Trophoblast cell (in vitro differentiated cells and primary cell): ENCODE measurements around the gene ASB2.

ENCODE experiments used
- DNase-seq, 2 donors: peaks; one replicate each; pipeline ENCODE4 v3.0.0-alpha.2; 2016
- H2AFZ ChIP-seq: 2 replicates; pipeline ENCODE4 v1.6.1; 2013; ENCODE audit warnings: low read length, moderate library complexity, mild to moderate bottlenecking; ENCODE audit not compliant: insufficient read depth, poor library complexity
- H2AK5ac ChIP-seq: 2 replicates; pipeline ENCODE4 v1.6.1; 2013; ENCODE audit warnings: mild to moderate bottlenecking, low read length
- H2BK120ac ChIP-seq: 2 replicates; pipeline ENCODE4 v1.6.1; 2013; ENCODE audit warnings: low read length, mild to moderate bottlenecking, moderate library complexity; ENCODE audit not compliant: insufficient read depth, poor library complexity
- H2BK12ac ChIP-seq: 2 replicates; pipeline ENCODE4 v1.6.1; 2013; ENCODE audit warnings: mild to moderate bottlenecking, low read length, moderate library complexity
- H2BK5ac ChIP-seq: 2 replicates; pipeline ENCODE4 v1.6.1; 2013; ENCODE audit warnings: low read length, low read depth, moderate library complexity, mild to moderate bottlenecking; ENCODE audit not compliant: poor library complexity
- H3K14ac ChIP-seq: 2 replicates; pipeline ENCODE4 v1.6.1; 2013; ENCODE audit warnings: mild to moderate bottlenecking, low read length
- H3K18ac ChIP-seq: 2 replicates; pipeline ENCODE4 v1.6.1; 2013; ENCODE audit warnings: mild to moderate bottlenecking, low read length
- H3K23ac ChIP-seq: 2 replicates; pipeline ENCODE4 v1.6.1; 2013; ENCODE audit warnings: low read length
- H3K27ac ChIP-seq: 2 replicates; pipeline ENCODE4 v1.5.1; 2013; ENCODE audit warnings: low read depth, mild to moderate bottlenecking, inconsistent platforms, low read length, moderate library complexity
- H3K27me3 ChIP-seq: 2 replicates; pipeline ENCODE4 v1.6.1; 2013; ENCODE audit warnings: inconsistent platforms, mild to moderate bottlenecking, low read length, moderate library complexity; ENCODE audit not compliant: insufficient read depth
- H3K36me3 ChIP-seq, 2 experiments: 1 replicate in 1 of 2; 2 replicates in 1 of 2; pipeline ENCODE4 v1.6.1; 2013; ENCODE audit warnings: low read length in 2 of 2, mild to moderate bottlenecking in 2 of 2, moderate library complexity in 1 of 2; ENCODE audit not compliant: insufficient read depth in 2 of 2, control insufficient read depth in 1 of 2
- H3K4ac ChIP-seq: 2 replicates; pipeline ENCODE4 v1.6.1; 2013; ENCODE audit warnings: low read depth, mild to moderate bottlenecking, low read length, moderate library complexity
- H3K4me1 ChIP-seq, 2 experiments: 1 replicate in 1 of 2; 2 replicates in 1 of 2; pipeline ENCODE4 v1.6.1; 2013; ENCODE audit warnings: low read length in 2 of 2, mild to moderate bottlenecking in 2 of 2, moderate library complexity in 1 of 2; ENCODE audit not compliant: insufficient read depth in 2 of 2, control insufficient read depth in 1 of 2
- H3K4me2 ChIP-seq: 2 replicates; pipeline ENCODE4 v1.6.1; 2013; ENCODE audit warnings: inconsistent platforms, mild to moderate bottlenecking, low read length, moderate library complexity
- H3K4me3 ChIP-seq: 2 replicates; pipeline ENCODE4 v1.5.1; 2013; ENCODE audit warnings: mild to moderate bottlenecking, low read depth, low read length, inconsistent platforms
- H3K79me1 ChIP-seq: one replicate; pipeline ENCODE4 v1.6.1; 2013; ENCODE audit warnings: low read length
- H3K79me2 ChIP-seq: 2 replicates; pipeline ENCODE4 v1.6.1; 2013; ENCODE audit warnings: low read length, mild to moderate bottlenecking; ENCODE audit not compliant: control insufficient read depth, insufficient read depth, poor library complexity
- H3K9ac ChIP-seq: 2 replicates; pipeline ENCODE4 v1.6.1; 2013; ENCODE audit warnings: mild to moderate bottlenecking, low read length
- H3K9me3 ChIP-seq: 2 replicates; pipeline ENCODE4 v1.6.1; 2013; ENCODE audit warnings: low read depth, mild to moderate bottlenecking, control low read depth, inconsistent platforms, low read length; ENCODE audit not compliant: insufficient read depth
- H4K12ac ChIP-seq: 2 replicates; pipeline ENCODE4 v1.6.1; 2013; ENCODE audit warnings: low read depth, mild to moderate bottlenecking, low read length, moderate library complexity
- H4K8ac ChIP-seq: 2 replicates; pipeline ENCODE4 v1.6.1; 2013; ENCODE audit warnings: low read depth, mild to moderate bottlenecking, low read length, moderate library complexity
- H4K91ac ChIP-seq: one replicate; pipeline ENCODE4 v1.6.1; 2013; ENCODE audit warnings: low read depth, mild to moderate bottlenecking, low read length, moderate library complexity
- WGBS: extraction: QIAGEN DNeasy Blood & Tissue Kit; methylation state at CpG from one replicate; pipeline ENCODE4 v1.1.7; 2013; ENCODE audit warnings: missing lambda C conversion rate; ENCODE audit not compliant: insufficient read length, insufficient coverage; ENCODE audit errors: extremely low coverage; 5-methylcytosine and 5-hydroxymethylcytosine counted together

The ASB2 gene

GRCh38 chr14:93930989-93931307 is 45.4 kb downstream of the ASB2 start:
- WGBS, result no CpG with 5 or more reads among the region's 4 CpGs
- H3K36me3 ChIP-seq, result no peaks in the 10 kb centered on the region
- H2AK5ac ChIP-seq, result no peak overlapping the region
- H3K27ac ChIP-seq, result no peak overlapping the region
- no peak overlapping the region for H3K4me3 ChIP-seq
- H3K9ac ChIP-seq, result no peak overlapping the region
- peak in 1 of 2 donors; percentile 14 for DNase-seq
- no peak overlapping the region for H4K8ac ChIP-seq
- H2BK5ac ChIP-seq, result no peak overlapping the region
- no peaks in the 10 kb centered on the region for H3K4me1 ChIP-seq
- H4K91ac ChIP-seq, result no peak overlapping the region
- no peaks in the 10 kb centered on the region for H3K79me1 ChIP-seq
- H3K14ac ChIP-seq, result no peak overlapping the region
- no peaks in the 10 kb centered on the region for H3K9me3 ChIP-seq
- no peaks in the 10 kb centered on the region for H3K79me2 ChIP-seq
- H3K4ac ChIP-seq, result no peak overlapping the region
- no peak overlapping the region for H2AFZ ChIP-seq
- no peak overlapping the region for H3K23ac ChIP-seq
- no peak overlapping the region for H2BK12ac ChIP-seq
- H3K18ac ChIP-seq, result no peak overlapping the region
- H3K4me2 ChIP-seq, result no peak overlapping the region
- no peaks in the 10 kb centered on the region for H3K27me3 ChIP-seq
- H2BK120ac ChIP-seq, result no peak overlapping the region
- no peak overlapping the region for H4K12ac ChIP-seq

- H3K18ac ChIP-seq, result no peak overlapping the region
- no peak overlapping the region for H2AK5ac ChIP-seq
- H3K27ac ChIP-seq, result no peak overlapping the region
- H3K9ac ChIP-seq, result no peak overlapping the region
- no peaks in the 10 kb centered on the region for H3K4me1 ChIP-seq
- no peak overlapping the region for H2BK5ac ChIP-seq
- H3K14ac ChIP-seq, result no peak overlapping the region
- WGBS, result no CpG with 5 or more reads among the region's 8 CpGs
- no peak overlapping the region for H2BK120ac ChIP-seq
- H2BK12ac ChIP-seq, result no peak overlapping the region
- no peaks in the 10 kb centered on the region for H3K79me1 ChIP-seq
- no peak for DNase-seq
- no peak overlapping the region for H3K23ac ChIP-seq
- H2AFZ ChIP-seq, result no peak overlapping the region
- H3K4me3 ChIP-seq, result no peak overlapping the region
- H3K4me2 ChIP-seq, result no peak overlapping the region
- no peak overlapping the region for H4K12ac ChIP-seq
- H4K8ac ChIP-seq, result no peak overlapping the region
- no peaks in the 10 kb centered on the region for H3K27me3 ChIP-seq
- no peak overlapping the region for H3K4ac ChIP-seq
- no peaks in the 10 kb centered on the region for H3K36me3 ChIP-seq
- peaks cover 1% of the 10 kb centered on the region for H3K9me3 ChIP-seq
- no peak overlapping the region for H4K91ac ChIP-seq
- H3K79me2 ChIP-seq, result no peaks in the 10 kb centered on the region
These were observed 45.9 kb downstream of the ASB2 start for GRCh38 chr14:93930296-93930988.

GRCh38 chr14:93929657-93930056 is 46.7 kb downstream of the ASB2 start:
- Histone ChIP-seq H4K8ac (no peak overlapping the region), H3K4me2 (no peak overlapping the region), H3K79me1 (no peaks in the 10 kb centered on the region), H2BK120ac (no peak overlapping the region), H4K91ac (no peak overlapping the region), H3K9me3 (peaks cover 2% of the 10 kb centered on the region), H3K18ac (no peak overlapping the region), H3K79me2 (no peaks in the 10 kb centered on the region), H4K12ac (no peak overlapping the region), H2BK5ac (no peak overlapping the region), H3K4me1 (no peaks in the 10 kb centered on the region), H2AFZ (no peak overlapping the region), H2AK5ac (no peak overlapping the region), H3K27ac (no peak overlapping the region), H3K36me3 (no peaks in the 10 kb centered on the region), H3K4me3 (no peak overlapping the region), H3K4ac (no peak overlapping the region), H3K27me3 (no peaks in the 10 kb centered on the region), H3K14ac (no peak overlapping the region), H3K9ac (no peak overlapping the region), H2BK12ac (no peak overlapping the region), H3K23ac (no peak overlapping the region)
- DNase-seq, result no peak
- WGBS, result no CpG with 5 or more reads among the region's 11 CpGs

GRCh38 chr14:93929048-93929535 is 47.3 kb downstream of the ASB2 start:
- Histone ChIP-seq H3K14ac (no peak overlapping the region), H3K23ac (no peak overlapping the region), H3K79me1 (no peaks in the 10 kb centered on the region), H3K18ac (no peak overlapping the region), H3K27ac (no peak overlapping the region), H3K4me3 (no peak overlapping the region), H3K4me2 (no peak overlapping the region), H3K36me3 (no peaks in the 10 kb centered on the region), H3K9me3 (peaks cover 2% of the 10 kb centered on the region), H4K12ac (no peak overlapping the region), H3K27me3 (no peaks in the 10 kb centered on the region), H3K4me1 (no peaks in the 10 kb centered on the region), H2BK120ac (no peak overlapping the region), H2BK12ac (no peak overlapping the region), H2BK5ac (no peak overlapping the region), H3K4ac (no peak overlapping the region), H3K79me2 (no peaks in the 10 kb centered on the region), H2AFZ (no peak overlapping the region), H2AK5ac (no peak overlapping the region), H4K8ac (no peak overlapping the region), H3K9ac (no peak overlapping the region), H4K91ac (no peak overlapping the region)
- no peak for DNase-seq
- WGBS, result no CpG with 5 or more reads among the region's 13 CpGs
